GM12878 (cell line): ENCODE results near the gene APCDD1L. TPM values are rescaled to one million over a fixed set of nuclear protein-coding genes. Genes with fewer than 3 reads are reported as not detected.

ENCODE experiments used
- ATAC-seq: fragments of 200-7000 bp; cut with Tn5 transposase; 3 replicates; pipeline ENCODE4 v1.9.1; 2020; ENCODE audit warnings: mild to moderate bottlenecking, moderate library complexity
- BruUV-seq: library from RNA; stranded (reverse); fragments of 400-500 nt; replicated peaks from 2 replicates; lab custom pipeline; 2021; lab: Mats Ljungman, UMichigan
- CTCF ChIA-PET: fragments of 300-600 bp; sonication (Branson Sonifier 250); formaldehyde crosslinking; extraction: SDS; loops from one replicate; lab custom pipeline; 2021; ENCODE audit warnings: inconsistent platforms; lab: Yijun Ruan, JAX
- POLR2A ChIA-PET: fragments of 350-600 bp; formaldehyde crosslinking; extraction: SDS; loops from one replicate; lab custom pipeline; 2021; ENCODE audit warnings: inconsistent platforms; lab: Charles Lee
- RAD21 ChIA-PET: fragments of 300-600 bp; sonication (Branson Sonifier 250); formaldehyde crosslinking; loops from one replicate; lab custom pipeline; 2023; ENCODE audit warnings: antibody characterized with exemption; ENCODE audit not compliant: unreplicated experiment; lab: Charles Lee
- SMC1A ChIA-PET: fragments of 300-600 bp; sonication (Branson Sonifier 250); formaldehyde crosslinking; loops from one replicate; lab custom pipeline; 2023; ENCODE audit not compliant: unreplicated experiment, uncharacterized antibody; lab: Charles Lee
- DNase-seq: peaks from one replicate; pipeline ENCODE4 v3.0.0-alpha.2; 2011; ENCODE audit warnings: low read depth, low spot score
- FAIRE-seq: peaks from 3 replicates; lab custom pipeline; 2011; peaks lifted over from hg19 to GRCh38; lab: Jason Lieb, UNC
- H2AFZ ChIP-seq: 2 replicates; pipeline ENCODE4 v1.6.0; 2011; ENCODE audit warnings: low read depth, low read length, control low read depth; ENCODE audit not compliant: control insufficient read depth
- H3K27ac ChIP-seq: 2 replicates; pipeline ENCODE4 v1.5.1; 2011; ENCODE audit warnings: control low read depth; ENCODE audit not compliant: control insufficient read depth, insufficient read depth
- H3K27me3 ChIP-seq, 2 experiments: replicated peaks in 1 of 2; 2 replicates each; pipeline versions ENCODE4 v1.6.0 to v1.6.1; 2011; ENCODE audit warnings: low read length in 1 of 2; ENCODE audit not compliant: control insufficient read depth in 2 of 2, insufficient read depth in 2 of 2
- H3K36me3 ChIP-seq, 2 experiments: 2 replicates each; pipeline ENCODE4 v1.5.1; 2011; ENCODE audit warnings: low read length in 1 of 2; ENCODE audit not compliant: control insufficient read depth in 2 of 2, insufficient read depth in 2 of 2
- H3K4me1 ChIP-seq: 2 replicates; pipeline ENCODE4 v1.6.1; 2011; ENCODE audit warnings: mild to moderate bottlenecking, low read length, moderate library complexity, mixed read lengths; ENCODE audit not compliant: control insufficient read depth, insufficient read depth
- H3K4me2 ChIP-seq: 2 replicates; pipeline ENCODE4 v1.6.0; 2011; ENCODE audit warnings: control low read depth; ENCODE audit not compliant: control insufficient read depth, insufficient read depth
- H3K4me3 ChIP-seq: fragments of 200-600 bp; sonication (generic); 2 replicates; pipeline ENCODE4 v1.5.1; 2016
- H3K79me2 ChIP-seq: 2 replicates; pipeline ENCODE4 v1.6.0; 2011; ENCODE audit warnings: low read length; ENCODE audit not compliant: control insufficient read depth, insufficient read depth
- H3K9ac ChIP-seq: 2 replicates; pipeline ENCODE4 v1.8.0; 2011; ENCODE audit warnings: low read length, control low read depth, mixed read lengths; ENCODE audit not compliant: control insufficient read depth, insufficient read depth
- H3K9me3 ChIP-seq: replicated peaks from 3 replicates; pipeline ENCODE4 v1.5.1; 2011; ENCODE audit warnings: mild to moderate bottlenecking, low read length; ENCODE audit not compliant: control insufficient read depth, insufficient read depth
- H4K20me1 ChIP-seq: 2 replicates; pipeline ENCODE4 v1.6.0; 2011; ENCODE audit not compliant: control insufficient read depth, insufficient read depth
- ETV6 ChIP-seq, 2 experiments: fragments of 450-650 bp in 1 of 2; IDR thresholded peaks in 1 of 2; conservative IDR thresholded peaks in 1 of 2; 2 replicates each; pipeline ENCODE4 v1.6.1; 2014; ENCODE audit warnings: antibody characterized with exemption in 1 of 2, borderline replicate concordance in 1 of 2, low read depth in 1 of 2, mild to moderate bottlenecking in 1 of 2, moderate library complexity in 1 of 2
- FOXM1 ChIP-seq: IDR thresholded peaks from 2 replicates; pipeline ENCODE4 v1.6.1; 2012; ENCODE audit warnings: low read depth, mild to moderate bottlenecking, inconsistent platforms, low read length, moderate library complexity
- KDM1A ChIP-seq: fragments of 200-600 bp; sonication (generic); IDR thresholded peaks from 2 replicates; pipeline ENCODE4 v1.6.1; 2016; ENCODE audit warnings: borderline replicate concordance
- NFYB ChIP-seq: IDR thresholded peaks from 2 replicates; pipeline ENCODE4 v1.6.1; 2011; ENCODE audit warnings: low read depth, mild to moderate bottlenecking, low read length, improper control_type of control experiment, moderate library complexity; ENCODE audit not compliant: insufficient read depth
- NKRF ChIP-seq: fragments of 450-650 bp; conservative IDR thresholded peaks from 2 replicates; pipeline ENCODE4 v1.6.1; 2017; ENCODE audit warnings: mild to moderate bottlenecking, moderate library complexity
- WGBS: methylation state at CpG from one replicate; pipeline ENCODE4 v1.1.6; 2016; ENCODE audit warnings: low lambda C conversion rate; ENCODE audit not compliant: insufficient replicate concordance, insufficient coverage; ENCODE audit errors: missing lambda C conversion rate; 5-methylcytosine and 5-hydroxymethylcytosine counted together
- in situ Hi-C: fragments of 300-500 bp; cut with MboI; formaldehyde crosslinking; loops from 9 replicates; pipeline ENCODE4 v1.14.3; 2018; ENCODE audit warnings: mixed read lengths
- intact Hi-C: fragments of 100-400 bp; cut with micrococcal nuclease; formaldehyde crosslinking; loops from one replicate; pipeline ENCODE4 v1.14.2; 2022; ENCODE audit not compliant: unreplicated experiment
- polyA plus RNA-seq, 11 experiments: library from polyadenylated mRNA; depleted of rRNA in 4 of 11; unstranded in 6 of 11; stranded (reverse) in 5 of 11; fragments of >200 nt; fragmentation: Nextera tagmentation in 4 of 11; fragmentation: Illumina TruSeq in 1 of 11; extraction: Ambion mirVana in 4 of 11; extraction: Trizol in 1 of 11; gene quantifications; 1 replicate in 1 of 11; 2 replicates in 10 of 11; pipeline versions ENCODE4 v1.2.1 to v1.2.3, GENCODE V29; 2011 to 2016; ENCODE audit warnings: inconsistent platforms in 2 of 11, missing spikeins in 2 of 11, low read depth in 1 of 11
- total RNA-seq, 4 experiments: library from RNA; depleted of rRNA in 3 of 4; stranded (reverse); fragments of >200 nt in 3 of 4; fragmentation: Illumina TruSeq in 1 of 4; extraction: Trizol in 1 of 4; gene quantifications; 2 replicates each; pipeline versions ENCODE4 v1.2.1 to v1.2.3, GENCODE V29; 2013 to 2021

The APCDD1L gene
- total and polyA plus RNA-seq, 10 of the 15 experiments (the other 5 are each of a cell fraction or from before 2014, with no cell fraction given), result 0.14 to 0.50 TPM; not detected in 8

- WGBS, result 92% methylated on average over 5 of the region's 5 CpGs
- DNase-seq (no peak), ATAC-seq (no peak), FAIRE-seq (no peak)
- H4K20me1 ChIP-seq, result no peaks in the 10 kb centered on the region
- no peak overlapping the region for H3K4me3 ChIP-seq
- H3K4me2 ChIP-seq, result no peak overlapping the region
- RAD21 ChIA-PET, result interaction anchor here (0.6 to 0.9 kb wide), 2 partner anchors 10 to 11 kb away, joined by 3 read pairs; no protein-coding TSS in a partner anchor
- no peak overlapping the region for H2AFZ ChIP-seq
- no peak overlapping the region for H3K27ac ChIP-seq
- no peak overlapping the region for H3K9ac ChIP-seq
- in situ Hi-C loops, result no loop called here
- peaks cover 25% of the 10 kb centered on the region for H3K79me2 ChIP-seq
- intact Hi-C loops, result no loop called here
- no peaks in the 10 kb centered on the region; the same call in 1 of the 3 replicates for H3K9me3 ChIP-seq
- BruUV-seq, result TSS peak; percentile 10
- CTCF ChIA-PET, result interaction anchor here (1.3 to 1.6 kb wide), 2 partner anchors 14 to 19 kb away, joined by 3 read pairs; no protein-coding TSS in a partner anchor
- peaks cover 5 to 29% of the 10 kb centered on the region in 2 experiments for H3K36me3 ChIP-seq
- SMC1A ChIA-PET, result interaction anchor here (0.9 to 1.9 kb wide), 4 partner anchors 13 to 25 kb away, joined by 3 to 6 read pairs (median 5); no protein-coding TSS in a partner anchor
- no peaks in the 10 kb centered on the region; the same call in 1 of the 2 replicates for H3K4me1 ChIP-seq
- POLR2A ChIA-PET, result no interaction called here
- no peaks in the 10 kb centered on the region for H3K27me3 ChIP-seq
- TF ChIP-seq NFYB, result no peak
- no peak for TF ChIP-seq FOXM1
- TF ChIP-seq ETV6 (conservative IDR thresholded peaks at IDR 0.05 in 1 of 2, IDR thresholded peaks at IDR 0.05 in 1 of 2; ENCODE audit: borderline replicate concordance in 1 of 2, low read depth in 1 of 2), result no peak
- no peak for TF ChIP-seq KDM1A
- TF ChIP-seq NKRF, result no peak
Measured at GRCh38 chr20:58418949-58419748, 96.0 kb downstream of the APCDD1L start.
